K562 (cell line): ENCODE data around the gene ACLY. TPM values are rescaled to one million over a fixed set of nuclear protein-coding genes. Genes with fewer than 3 reads are reported as not detected.

ENCODE experiments used
- CBFB ChIP-seq: sonication (generic); formaldehyde crosslinking; IDR thresholded peaks from 2 replicates; pipeline ENCODE4 v1.4.0; 2020; ENCODE audit warnings: mild to moderate bottlenecking, missing genetic modification reagents
- CTBP1 ChIP-seq: fragments of 450-650 bp; IDR thresholded peaks from 2 replicates; pipeline ENCODE4 v1.6.1; 2016; ENCODE audit warnings: borderline replicate concordance
- KLF1 ChIP-seq: fragments of 450-650 bp; IDR thresholded peaks from 2 replicates; pipeline ENCODE4 v1.6.1; 2016; ENCODE audit warnings: missing genetic modification characterization, missing compliant biosample characterization
- NFYB ChIP-seq: IDR thresholded peaks from 2 replicates; pipeline ENCODE4 v1.6.1; 2011; ENCODE audit warnings: mild to moderate bottlenecking, moderate library complexity; ENCODE audit not compliant: insufficient read length; ENCODE audit errors: extremely low read depth
- RAD51 ChIP-seq: fragments of 450-650 bp; IDR thresholded peaks from 2 replicates; pipeline ENCODE4 v1.7.1; 2016; ENCODE audit warnings: low read depth, mild to moderate bottlenecking, borderline replicate concordance
- RBM14 ChIP-seq: fragments of 200-400 bp; formaldehyde crosslinking; IDR thresholded peaks from 2 replicates; pipeline ENCODE4 v1.6.1; 2018; ENCODE audit warnings: low read depth, mild to moderate bottlenecking, low read length, moderate library complexity, borderline replicate concordance; ENCODE audit not compliant: insufficient read depth
- ZFPM2 ChIP-seq: fragments of 250-450 bp; sonication (Bioruptor Pico); IDR thresholded peaks from 2 replicates; pipeline ENCODE4 v1.5.1; 2022; ENCODE audit warnings: mild to moderate bottlenecking
- ZNF12 ChIP-seq: sonication (generic); formaldehyde crosslinking; IDR thresholded peaks from 2 replicates; pipeline ENCODE4 v1.4.0; 2020; ENCODE audit warnings: mild to moderate bottlenecking, missing genetic modification reagents
- ZNF197 ChIP-seq: fragments of 200-800 bp; sonication (Bioruptor generic); IDR thresholded peaks from 2 replicates; pipeline ENCODE4 v1.6.1; 2016; ENCODE audit warnings: low read depth, missing genetic modification characterization, missing compliant biosample characterization
- ZNF785 ChIP-seq: fragments of 250-450 bp; sonication (Bioruptor Pico); IDR thresholded peaks from 2 replicates; pipeline ENCODE4 v1.4.0; 2020; ENCODE audit warnings: mild to moderate bottlenecking
- polyA plus RNA-seq, 8 experiments: library from polyadenylated mRNA; depleted of rRNA in 4 of 8; stranded (reverse) in 5 of 8; unstranded in 3 of 8; fragments of >200 nt; fragmentation: Nextera tagmentation in 2 of 8; fragmentation: Illumina TruSeq in 1 of 8; extraction: Ambion mirVana in 2 of 8; extraction: Trizol in 1 of 8; gene quantifications; 2 replicates each; pipeline versions ENCODE4 v1.2.1 to v1.2.3, GENCODE V29; 2011 to 2014; ENCODE audit warnings: inconsistent platforms in 1 of 8, missing spikeins in 1 of 8
- total RNA-seq, 7 experiments: library from RNA; depleted of rRNA in 6 of 7; stranded (reverse); fragments of >200 nt in 6 of 7; fragmentation: Illumina TruSeq in 2 of 7; extraction: Trizol in 2 of 7; gene quantifications; 2 replicates each; pipeline versions ENCODE4 v1.2.1 to v1.2.3, GENCODE V29; 2011 to 2021; ENCODE audit warnings: low replicate concordance in 1 of 7
- TF ChIP-seq, protein P1 (sequence below): fragments of 450-650 bp; IDR thresholded peaks from 2 replicates; pipeline ENCODE4 v1.6.1; 2016; ENCODE audit warnings: mild to moderate bottlenecking, moderate library complexity
- TF ChIP-seq, protein P2 (sequence below): fragments of 450-650 bp; IDR thresholded peaks from one replicate; pipeline ENCODE4 v1.6.1; 2018; ENCODE audit warnings: mild to moderate bottlenecking, moderate library complexity; ENCODE audit not compliant: partially characterized antibody
- TF ChIP-seq, protein P3 (sequence below): fragments of 450-650 bp; IDR thresholded peaks from 2 replicates; pipeline ENCODE4 v1.6.1; 2014; ENCODE audit warnings: low read depth, mild to moderate bottlenecking, moderate library complexity, borderline replicate concordance

Gene ACLY
- total and polyA plus RNA-seq, 9 of the 15 experiments (the other 6 are each of a cell fraction or from before 2014, with no cell fraction given): 42.9 to 280 (median 125) TPM

GRCh38 chr17:41966463-41967140 lies 47.9 kb upstream of the ACLY start, which contains the start of gene CNP (continued):
- TF ChIP-seq RBM14: no peak
- no peak for TF ChIP-seq ZNF785 (CRISPR knock-in tag)
- no peak for TF ChIP-seq ZFPM2 (CRISPR knock-in tag)
- TF ChIP-seq KLF1 (tag): no peak
- TF ChIP-seq, protein P1, sequence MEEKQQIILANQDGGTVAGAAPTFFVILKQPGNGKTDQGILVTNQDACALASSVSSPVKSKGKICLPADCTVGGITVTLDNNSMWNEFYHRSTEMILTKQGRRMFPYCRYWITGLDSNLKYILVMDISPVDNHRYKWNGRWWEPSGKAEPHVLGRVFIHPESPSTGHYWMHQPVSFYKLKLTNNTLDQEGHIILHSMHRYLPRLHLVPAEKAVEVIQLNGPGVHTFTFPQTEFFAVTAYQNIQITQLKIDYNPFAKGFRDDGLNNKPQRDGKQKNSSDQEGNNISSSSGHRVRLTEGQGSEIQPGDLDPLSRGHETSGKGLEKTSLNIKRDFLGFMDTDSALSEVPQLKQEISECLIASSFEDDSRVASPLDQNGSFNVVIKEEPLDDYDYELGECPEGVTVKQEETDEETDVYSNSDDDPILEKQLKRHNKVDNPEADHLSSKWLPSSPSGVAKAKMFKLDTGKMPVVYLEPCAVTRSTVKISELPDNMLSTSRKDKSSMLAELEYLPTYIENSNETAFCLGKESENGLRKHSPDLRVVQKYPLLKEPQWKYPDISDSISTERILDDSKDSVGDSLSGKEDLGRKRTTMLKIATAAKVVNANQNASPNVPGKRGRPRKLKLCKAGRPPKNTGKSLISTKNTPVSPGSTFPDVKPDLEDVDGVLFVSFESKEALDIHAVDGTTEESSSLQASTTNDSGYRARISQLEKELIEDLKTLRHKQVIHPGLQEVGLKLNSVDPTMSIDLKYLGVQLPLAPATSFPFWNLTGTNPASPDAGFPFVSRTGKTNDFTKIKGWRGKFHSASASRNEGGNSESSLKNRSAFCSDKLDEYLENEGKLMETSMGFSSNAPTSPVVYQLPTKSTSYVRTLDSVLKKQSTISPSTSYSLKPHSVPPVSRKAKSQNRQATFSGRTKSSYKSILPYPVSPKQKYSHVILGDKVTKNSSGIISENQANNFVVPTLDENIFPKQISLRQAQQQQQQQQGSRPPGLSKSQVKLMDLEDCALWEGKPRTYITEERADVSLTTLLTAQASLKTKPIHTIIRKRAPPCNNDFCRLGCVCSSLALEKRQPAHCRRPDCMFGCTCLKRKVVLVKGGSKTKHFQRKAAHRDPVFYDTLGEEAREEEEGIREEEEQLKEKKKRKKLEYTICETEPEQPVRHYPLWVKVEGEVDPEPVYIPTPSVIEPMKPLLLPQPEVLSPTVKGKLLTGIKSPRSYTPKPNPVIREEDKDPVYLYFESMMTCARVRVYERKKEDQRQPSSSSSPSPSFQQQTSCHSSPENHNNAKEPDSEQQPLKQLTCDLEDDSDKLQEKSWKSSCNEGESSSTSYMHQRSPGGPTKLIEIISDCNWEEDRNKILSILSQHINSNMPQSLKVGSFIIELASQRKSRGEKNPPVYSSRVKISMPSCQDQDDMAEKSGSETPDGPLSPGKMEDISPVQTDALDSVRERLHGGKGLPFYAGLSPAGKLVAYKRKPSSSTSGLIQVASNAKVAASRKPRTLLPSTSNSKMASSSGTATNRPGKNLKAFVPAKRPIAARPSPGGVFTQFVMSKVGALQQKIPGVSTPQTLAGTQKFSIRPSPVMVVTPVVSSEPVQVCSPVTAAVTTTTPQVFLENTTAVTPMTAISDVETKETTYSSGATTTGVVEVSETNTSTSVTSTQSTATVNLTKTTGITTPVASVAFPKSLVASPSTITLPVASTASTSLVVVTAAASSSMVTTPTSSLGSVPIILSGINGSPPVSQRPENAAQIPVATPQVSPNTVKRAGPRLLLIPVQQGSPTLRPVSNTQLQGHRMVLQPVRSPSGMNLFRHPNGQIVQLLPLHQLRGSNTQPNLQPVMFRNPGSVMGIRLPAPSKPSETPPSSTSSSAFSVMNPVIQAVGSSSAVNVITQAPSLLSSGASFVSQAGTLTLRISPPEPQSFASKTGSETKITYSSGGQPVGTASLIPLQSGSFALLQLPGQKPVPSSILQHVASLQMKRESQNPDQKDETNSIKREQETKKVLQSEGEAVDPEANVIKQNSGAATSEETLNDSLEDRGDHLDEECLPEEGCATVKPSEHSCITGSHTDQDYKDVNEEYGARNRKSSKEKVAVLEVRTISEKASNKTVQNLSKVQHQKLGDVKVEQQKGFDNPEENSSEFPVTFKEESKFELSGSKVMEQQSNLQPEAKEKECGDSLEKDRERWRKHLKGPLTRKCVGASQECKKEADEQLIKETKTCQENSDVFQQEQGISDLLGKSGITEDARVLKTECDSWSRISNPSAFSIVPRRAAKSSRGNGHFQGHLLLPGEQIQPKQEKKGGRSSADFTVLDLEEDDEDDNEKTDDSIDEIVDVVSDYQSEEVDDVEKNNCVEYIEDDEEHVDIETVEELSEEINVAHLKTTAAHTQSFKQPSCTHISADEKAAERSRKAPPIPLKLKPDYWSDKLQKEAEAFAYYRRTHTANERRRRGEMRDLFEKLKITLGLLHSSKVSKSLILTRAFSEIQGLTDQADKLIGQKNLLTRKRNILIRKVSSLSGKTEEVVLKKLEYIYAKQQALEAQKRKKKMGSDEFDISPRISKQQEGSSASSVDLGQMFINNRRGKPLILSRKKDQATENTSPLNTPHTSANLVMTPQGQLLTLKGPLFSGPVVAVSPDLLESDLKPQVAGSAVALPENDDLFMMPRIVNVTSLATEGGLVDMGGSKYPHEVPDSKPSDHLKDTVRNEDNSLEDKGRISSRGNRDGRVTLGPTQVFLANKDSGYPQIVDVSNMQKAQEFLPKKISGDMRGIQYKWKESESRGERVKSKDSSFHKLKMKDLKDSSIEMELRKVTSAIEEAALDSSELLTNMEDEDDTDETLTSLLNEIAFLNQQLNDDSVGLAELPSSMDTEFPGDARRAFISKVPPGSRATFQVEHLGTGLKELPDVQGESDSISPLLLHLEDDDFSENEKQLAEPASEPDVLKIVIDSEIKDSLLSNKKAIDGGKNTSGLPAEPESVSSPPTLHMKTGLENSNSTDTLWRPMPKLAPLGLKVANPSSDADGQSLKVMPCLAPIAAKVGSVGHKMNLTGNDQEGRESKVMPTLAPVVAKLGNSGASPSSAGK: peak; percentile 87
- no peak for TF ChIP-seq NFYB
- TF ChIP-seq CTBP1: peak; percentile 50
- TF ChIP-seq, protein P2, sequence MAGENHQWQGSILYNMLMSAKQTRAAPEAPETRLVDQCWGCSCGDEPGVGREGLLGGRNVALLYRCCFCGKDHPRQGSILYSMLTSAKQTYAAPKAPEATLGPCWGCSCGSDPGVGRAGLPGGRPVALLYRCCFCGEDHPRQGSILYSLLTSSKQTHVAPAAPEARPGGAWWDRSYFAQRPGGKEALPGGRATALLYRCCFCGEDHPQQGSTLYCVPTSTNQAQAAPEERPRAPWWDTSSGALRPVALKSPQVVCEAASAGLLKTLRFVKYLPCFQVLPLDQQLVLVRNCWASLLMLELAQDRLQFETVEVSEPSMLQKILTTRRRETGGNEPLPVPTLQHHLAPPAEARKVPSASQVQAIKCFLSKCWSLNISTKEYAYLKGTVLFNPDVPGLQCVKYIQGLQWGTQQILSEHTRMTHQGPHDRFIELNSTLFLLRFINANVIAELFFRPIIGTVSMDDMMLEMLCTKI: no peak
- TF ChIP-seq, protein P3, sequence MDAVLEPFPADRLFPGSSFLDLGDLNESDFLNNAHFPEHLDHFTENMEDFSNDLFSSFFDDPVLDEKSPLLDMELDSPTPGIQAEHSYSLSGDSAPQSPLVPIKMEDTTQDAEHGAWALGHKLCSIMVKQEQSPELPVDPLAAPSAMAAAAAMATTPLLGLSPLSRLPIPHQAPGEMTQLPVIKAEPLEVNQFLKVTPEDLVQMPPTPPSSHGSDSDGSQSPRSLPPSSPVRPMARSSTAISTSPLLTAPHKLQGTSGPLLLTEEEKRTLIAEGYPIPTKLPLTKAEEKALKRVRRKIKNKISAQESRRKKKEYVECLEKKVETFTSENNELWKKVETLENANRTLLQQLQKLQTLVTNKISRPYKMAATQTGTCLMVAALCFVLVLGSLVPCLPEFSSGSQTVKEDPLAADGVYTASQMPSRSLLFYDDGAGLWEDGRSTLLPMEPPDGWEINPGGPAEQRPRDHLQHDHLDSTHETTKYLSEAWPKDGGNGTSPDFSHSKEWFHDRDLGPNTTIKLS: peak; percentile 69; the same call in 1 of the 2 replicates
- TF ChIP-seq ZNF12 (CRISPR knock-in tag): no peak
- TF ChIP-seq ZNF197 (CRISPR knock-in tag): 0 out of 2 replicates have a peak, but pooled peaks have one; percentile 21
- TF ChIP-seq CBFB (CRISPR knock-in tag): no peak
- no peak for TF ChIP-seq RAD51
